H9 (cell line): ENCODE data around the gene ELF5. TPM values are rescaled to one million over a fixed set of nuclear protein-coding genes. Genes with fewer than 3 reads are reported as not detected.

ENCODE experiments used
- DNase-seq: peaks from one replicate; pipeline ENCODE4 v3.0.0-alpha.2; 2017
- H2AFZ ChIP-seq: one replicate; pipeline ENCODE4 v1.6.1; 2013; ENCODE audit warnings: mild to moderate bottlenecking, low read length, control low read depth, moderate library complexity
- H2AK5ac ChIP-seq: 2 replicates; pipeline ENCODE4 v1.6.1; 2013; ENCODE audit warnings: low read length, control low read depth, mixed read lengths; ENCODE audit not compliant: insufficient read length
- H2BK120ac ChIP-seq: one replicate; pipeline ENCODE4 v1.6.1; 2013; ENCODE audit warnings: low read depth, mild to moderate bottlenecking, low read length, control low read depth, inconsistent platforms; ENCODE audit not compliant: poor library complexity, severe bottlenecking
- H2BK12ac ChIP-seq: 2 replicates; pipeline ENCODE4 v1.6.1; 2013; ENCODE audit warnings: low read length, control low read depth, mixed read lengths, low read depth; ENCODE audit not compliant: insufficient read length
- H2BK15ac ChIP-seq: 2 replicates; pipeline ENCODE4 v1.6.1; 2013; ENCODE audit warnings: low read depth, low read length, control low read depth
- H2BK20ac ChIP-seq: one replicate; pipeline ENCODE4 v1.6.1; 2013; ENCODE audit warnings: low read depth, mild to moderate bottlenecking, low read length, control low read depth, inconsistent platforms; ENCODE audit not compliant: poor library complexity, severe bottlenecking
- H2BK5ac ChIP-seq: 2 replicates; pipeline ENCODE4 v1.6.1; 2013; ENCODE audit warnings: low read length, control low read depth, mixed read lengths; ENCODE audit not compliant: insufficient read length
- H3K14ac ChIP-seq: 2 replicates; pipeline ENCODE4 v1.6.1; 2013; ENCODE audit warnings: low read length, control low read depth; ENCODE audit not compliant: insufficient read depth
- H3K18ac ChIP-seq: 2 replicates; pipeline ENCODE4 v1.6.1; 2013; ENCODE audit warnings: low read depth, mild to moderate bottlenecking, mixed read lengths, low read length, control low read depth; ENCODE audit not compliant: insufficient read length
- H3K23ac ChIP-seq: 2 replicates; pipeline ENCODE4 v1.6.1; 2013; ENCODE audit warnings: low read length, control low read depth, mixed read lengths, low read depth; ENCODE audit not compliant: insufficient read length
- H3K23me2 ChIP-seq: 2 replicates; pipeline ENCODE4 v1.6.1; 2013; ENCODE audit warnings: low read depth, mild to moderate bottlenecking, mixed read lengths, low read length, control low read depth; ENCODE audit not compliant: insufficient read length, poor library complexity, severe bottlenecking
- H3K27ac ChIP-seq: 2 replicates; pipeline ENCODE4 v1.5.1; 2013; ENCODE audit warnings: low read length, control low read depth, mixed read lengths, low read depth; ENCODE audit not compliant: insufficient read length
- H3K27me3 ChIP-seq: 2 replicates; pipeline ENCODE4 v1.6.1; 2013; ENCODE audit warnings: low read length, control low read depth, inconsistent platforms; ENCODE audit not compliant: insufficient read depth
- H3K4ac ChIP-seq: 2 replicates; pipeline ENCODE4 v1.6.1; 2013; ENCODE audit warnings: low read depth, mild to moderate bottlenecking, control low read depth, inconsistent platforms, low read length, moderate library complexity
- H3K4me1 ChIP-seq: 2 replicates; pipeline ENCODE4 v1.6.1; 2013; ENCODE audit warnings: low read length, control low read depth, inconsistent platforms; ENCODE audit not compliant: insufficient read depth
- H3K4me2 ChIP-seq: 2 replicates; pipeline ENCODE4 v1.6.1; 2013; ENCODE audit warnings: low read length, control low read depth, mixed read lengths; ENCODE audit not compliant: insufficient read length, insufficient read depth
- H3K56ac ChIP-seq: 2 replicates; pipeline ENCODE4 v1.6.1; 2013; ENCODE audit warnings: low read depth, mild to moderate bottlenecking, mixed read lengths, low read length, control low read depth; ENCODE audit not compliant: insufficient read length
- H3K79me1 ChIP-seq: 2 replicates; pipeline ENCODE4 v1.6.1; 2013; ENCODE audit warnings: low read depth, mild to moderate bottlenecking, moderate library complexity, low read length, control low read depth, inconsistent platforms; ENCODE audit not compliant: insufficient read depth, poor library complexity, severe bottlenecking
- H3K79me2 ChIP-seq: 2 replicates; pipeline ENCODE4 v1.6.1; 2013; ENCODE audit warnings: low read length, control low read depth, inconsistent platforms; ENCODE audit not compliant: insufficient read depth
- H3K9ac ChIP-seq: 2 replicates; pipeline ENCODE4 v1.6.1; 2013; ENCODE audit warnings: low read length, control low read depth, mixed read lengths; ENCODE audit not compliant: insufficient read length; ENCODE audit errors: extremely low read depth
- H3K9me3 ChIP-seq: one replicate; pipeline ENCODE4 v1.6.1; 2013; ENCODE audit warnings: low read depth, low read length, inconsistent platforms; ENCODE audit not compliant: control insufficient read depth
- H3T11ph ChIP-seq: one replicate; pipeline ENCODE4 v1.6.1; 2013; ENCODE audit warnings: mild to moderate bottlenecking, low read length, control low read depth, inconsistent platforms
- H4K20me1 ChIP-seq: one replicate; pipeline ENCODE4 v1.6.1; 2013; ENCODE audit not compliant: control insufficient read depth, insufficient read length, insufficient read depth
- H4K5ac ChIP-seq: 2 replicates; pipeline ENCODE4 v1.6.1; 2013; ENCODE audit warnings: low read depth, mild to moderate bottlenecking, mixed read lengths, low read length, control low read depth; ENCODE audit not compliant: insufficient read length
- H4K8ac ChIP-seq: replicated peaks from 2 replicates; pipeline ENCODE4 v1.6.1; 2013; ENCODE audit warnings: low read length, control low read depth, mixed read lengths, low read depth; ENCODE audit not compliant: insufficient read length
- H4K91ac ChIP-seq: 2 replicates; pipeline ENCODE4 v1.6.1; 2013; ENCODE audit warnings: low read depth, mild to moderate bottlenecking, moderate library complexity, mixed read lengths, low read length, control low read depth; ENCODE audit not compliant: insufficient read length
- H3K27ac Mint-ChIP-seq, 3 experiments: 2 replicates in 2 of 3; 3 replicates in 1 of 3; pipeline ENCODE4 v1.8.0; 2020 to 2021; ENCODE audit warnings: mixed read lengths in 3 of 3, mild to moderate bottlenecking in 1 of 3, moderate library complexity in 1 of 3
- H3K27me3 Mint-ChIP-seq: 2 replicates; pipeline ENCODE4 v1.8.0; 2021; ENCODE audit warnings: low read depth, mild to moderate bottlenecking, moderate library complexity, mixed read lengths
- H3K36me3 Mint-ChIP-seq, 3 experiments: 2 replicates in 2 of 3; 3 replicates in 1 of 3; pipeline ENCODE4 v1.8.0; 2020 to 2021; ENCODE audit warnings: low read depth in 3 of 3, mixed read lengths in 3 of 3; ENCODE audit not compliant: insufficient read depth in 1 of 3
- H3K4me1 Mint-ChIP-seq, 2 experiments: 2 replicates each; pipeline ENCODE4 v1.8.0; 2020; ENCODE audit warnings: mixed read lengths in 2 of 2
- H3K4me3 Mint-ChIP-seq, 2 experiments: 2 replicates in 1 of 2; 3 replicates in 1 of 2; pipeline ENCODE4 v1.8.0; 2020 to 2021; ENCODE audit warnings: mild to moderate bottlenecking in 2 of 2, mixed read lengths in 2 of 2, moderate library complexity in 1 of 2
- H3K9me3 Mint-ChIP-seq, 2 experiments: 2 replicates in 1 of 2; 3 replicates in 1 of 2; pipeline ENCODE4 v1.8.0; 2020; ENCODE audit warnings: mild to moderate bottlenecking in 2 of 2, mixed read lengths in 2 of 2, moderate library complexity in 1 of 2
- CTCF ChIP-seq: fragments of 200-600 bp; sonication (generic); conservative IDR thresholded peaks from 3 replicates; pipeline ENCODE4 v1.8.0; 2021; ENCODE audit warnings: antibody characterized with exemption, mild to moderate bottlenecking
- WGBS: extraction: QIAGEN DNeasy Blood & Tissue Kit; methylation state at CpG from one replicate; pipeline ENCODE4 v1.1.7; 2013; ENCODE audit warnings: missing lambda C conversion rate, low lambda C conversion rate, mixed read lengths; ENCODE audit not compliant: insufficient read length; ENCODE audit errors: extremely low coverage; 5-methylcytosine and 5-hydroxymethylcytosine counted together
- total RNA-seq: library from RNA; stranded (reverse); gene quantifications from 2 replicates; pipeline ENCODE4 v1.2.1, GENCODE V29; 2021

Gene ELF5
- total RNA-seq, 1 experiment from 2014 or later, result not detected

DNA sequence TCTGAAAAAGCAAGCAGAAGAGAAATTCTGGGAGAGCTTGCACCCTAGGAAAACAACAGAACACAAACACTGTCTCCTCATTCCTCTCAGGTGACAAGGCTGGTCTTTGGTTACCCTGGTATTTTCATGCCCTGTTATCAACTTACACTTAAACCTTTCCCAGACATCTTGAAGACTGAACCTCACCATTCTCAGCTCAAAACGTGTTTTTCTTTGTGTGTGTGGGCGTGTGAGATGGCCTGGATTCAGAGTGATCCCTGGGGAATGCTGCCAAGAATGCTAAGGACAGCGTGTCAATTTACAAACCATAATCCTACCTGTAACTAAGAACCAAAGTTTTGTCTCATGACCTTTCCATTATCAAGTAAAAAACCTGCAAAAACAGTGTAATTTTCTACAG lies 33.3 kb downstream of the ELF5 start:
- no peak overlapping the region for H3K4me2 ChIP-seq
- no peak overlapping the region for H2BK15ac ChIP-seq
- H3K27ac Mint-ChIP-seq, result no peak overlapping the region

More for the DNA sequence above, 33.3 kb downstream of the ELF5 start:
- Histone ChIP-seq H3K9ac (no peak overlapping the region), H2BK20ac (no peak overlapping the region), H3K4ac (no peak overlapping the region), H3K4me1 (no peaks in the 10 kb centered on the region), H3K18ac (no peak overlapping the region), H3K27ac (no peak overlapping the region), H2AK5ac (no peak overlapping the region), H4K5ac (no peak overlapping the region), H4K91ac (no peak overlapping the region), H3K23me2 (no peaks in the 10 kb centered on the region), H3K27me3 (no peaks in the 10 kb centered on the region), H3K79me1 (no peaks in the 10 kb centered on the region), H2BK5ac (no peak overlapping the region), H3K23ac (no peak overlapping the region), H3K14ac (no peak overlapping the region), H2BK120ac (no peak overlapping the region), H3K56ac (no peak overlapping the region), H4K20me1 (no peaks in the 10 kb centered on the region), H3T11ph (no peak overlapping the region), H3K9me3 (no peaks in the 10 kb centered on the region), H3K79me2 (no peaks in the 10 kb centered on the region), H2BK12ac (no peak overlapping the region), H2AFZ (peak overlapping the region; percentile 32), H4K8ac (no peak overlapping the region)
- no peak for DNase-seq
- TF ChIP-seq CTCF, result no peak
- Mint-ChIP-seq H3K4me1 (peaks cover 0 to 7% of the 10 kb centered on the region in 2 experiments; a peak in 2 of 4 replicates), H3K9me3 (no peaks in the 10 kb centered on the region), H3K36me3 (no peaks in the 10 kb centered on the region), H3K27me3 (peaks cover 2% of the 10 kb centered on the region; the same call in 1 of the 2 replicates), H3K4me3 (no peak overlapping the region)
- WGBS, result no CpG with 5 or more reads among the region's 3 CpGs
